ENCODE results near the gene ADAMTS8.

DNA sequence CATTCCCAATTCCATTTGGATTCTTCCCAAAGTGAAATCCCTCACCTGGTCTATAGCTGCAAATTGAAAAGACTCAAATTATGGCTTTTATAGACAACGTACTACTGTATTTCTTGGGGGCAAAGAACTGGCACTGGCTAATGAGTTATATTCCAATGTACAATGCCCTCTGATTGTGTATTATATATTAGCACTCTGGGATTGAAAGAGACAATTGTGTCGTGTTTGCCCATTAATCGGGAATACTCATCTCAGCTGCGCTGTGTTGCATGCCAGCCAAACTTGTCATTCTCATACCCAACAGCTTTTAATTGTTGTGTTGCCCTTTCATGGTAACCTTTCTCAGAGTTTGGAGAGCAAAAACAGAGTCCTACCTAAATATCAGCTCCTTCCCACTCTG, 58.7 kb downstream of the ADAMTS8 start:
- TF ChIP-seq CTCF (IDR thresholded peaks at IDR 0.05), result no peak
- no peak for TF ChIP-seq POLR2A (IDR thresholded peaks at IDR 0.05)

Data from stomach (tissue), 4 donors.